ENCODE results near the gene WIPF3.
"Not testable (repeated sequence)": the region's sequence is repeated elsewhere in the genome, so short reads cannot be mapped to it uniquely, and the experiment has no call there.

WIPF3 gene

GRCh38 chr7:29957521-29958310 is 151.4 kb downstream of the WIPF3 start:
- DNase-seq = peak; percentile 23

GRCh38 chr7:29958667-29959358 is 152.5 kb downstream of the WIPF3 start:
- no peak for DNase-seq

- DNase-seq = not testable (repeated sequence)
These were observed 155.3 kb downstream of the WIPF3 start for GRCh38 chr7:29961611-29962010.

- DNase-seq = no peak
These were observed 155.7 kb downstream of the WIPF3 start for GRCh38 chr7:29962035-29962434.

- DNase-seq = no peak
These were observed 158.7 kb downstream of the WIPF3 start for GRCh38 chr7:29965030-29965429.

Measured in NCI-H526 treated with DMSO at 0.1 percent for 48 hours (cell line).